Measurements from ENCODE around the gene HSD11B2.

The HSD11B2 gene

GRCh38 chr16:67448580-67448979 is 17.7 kb downstream of the HSD11B2 start:
- Mint-ChIP-seq H3K4me3 (no peak overlapping the region), H3K27me3 (no peaks in the 10 kb centered on the region), H3K4me1 (ENCODE audit: low read depth in 2 of 2) (peaks cover 14 to 31% of the 10 kb centered on the region in 2 donors), H3K9me3 (no peaks in the 10 kb centered on the region), H3K36me3 (ENCODE audit: insufficient read depth) (peaks cover 30% of the 10 kb centered on the region), H3K27ac (peak overlapping the region in 1 of 2 donors; percentile 35)
- no peak for ATAC-seq (replicated peaks)
- DNase-seq = no peak

GRCh38 chr16:67449336-67449735 is 18.4 kb downstream of the HSD11B2 start:
- H3K4me1 Mint-ChIP-seq (ENCODE audit: low read depth in 2 of 2) = peaks cover 19 to 37% of the 10 kb centered on the region in 2 donors
- ATAC-seq (replicated peaks) = no peak
- peak overlapping the region in 1 of 2 donors; percentile 84 for H3K27ac Mint-ChIP-seq
- no peak for DNase-seq
- H3K36me3 Mint-ChIP-seq (ENCODE audit: insufficient read depth) = peaks cover 29% of the 10 kb centered on the region
- no peaks in the 10 kb centered on the region for H3K27me3 Mint-ChIP-seq
- no peak overlapping the region for H3K4me3 Mint-ChIP-seq
- no peaks in the 10 kb centered on the region for H3K9me3 Mint-ChIP-seq

GRCh38 chr16:67449739-67450138 is 18.8 kb downstream of the HSD11B2 start:
- H3K4me1 Mint-ChIP-seq (ENCODE audit: low read depth in 2 of 2) = peaks cover 19 to 39% of the 10 kb centered on the region in 2 donors
- peaks cover 29% of the 10 kb centered on the region for H3K36me3 Mint-ChIP-seq (ENCODE audit: insufficient read depth)
- H3K9me3 Mint-ChIP-seq = no peaks in the 10 kb centered on the region
- no peaks in the 10 kb centered on the region for H3K27me3 Mint-ChIP-seq
- ATAC-seq (replicated peaks) = no peak
- DNase-seq = no peak
- H3K4me3 Mint-ChIP-seq = no peak overlapping the region
- H3K27ac Mint-ChIP-seq = peak overlapping the region; percentile 67 to 84

GRCh38 chr16:67451061-67451703 is 20.3 kb downstream of the HSD11B2 start:
- Mint-ChIP-seq H3K4me3 (no peak overlapping the region), H3K4me1 (ENCODE audit: low read depth in 2 of 2) (peaks cover 26 to 43% of the 10 kb centered on the region in 2 donors), H3K36me3 (ENCODE audit: insufficient read depth) (peaks cover 34% of the 10 kb centered on the region), H3K9me3 (no peaks in the 10 kb centered on the region), H3K27ac (peak overlapping the region in 1 of 2 donors; percentile 84), H3K27me3 (no peaks in the 10 kb centered on the region)
- ATAC-seq (replicated peaks) = no peak
- no peak for DNase-seq

GRCh38 chr16:67451704-67452435 is 20.9 kb downstream of the HSD11B2 start:
- no peak overlapping the region for H3K4me3 Mint-ChIP-seq
- no peaks in the 10 kb centered on the region for H3K27me3 Mint-ChIP-seq
- peaks cover 32 to 45% of the 10 kb centered on the region in 2 donors for H3K4me1 Mint-ChIP-seq (ENCODE audit: low read depth in 2 of 2)
- ATAC-seq (replicated peaks) = no peak
- no peak for DNase-seq
- no peaks in the 10 kb centered on the region for H3K9me3 Mint-ChIP-seq
- peaks cover 31% of the 10 kb centered on the region for H3K36me3 Mint-ChIP-seq (ENCODE audit: insufficient read depth)
- H3K27ac Mint-ChIP-seq = no peak overlapping the region

GRCh38 chr16:67454104-67454503 is 23.2 kb downstream of the HSD11B2 start:
- Mint-ChIP-seq H3K4me3 (no peak overlapping the region), H3K27ac (peak overlapping the region in 1 of 2 donors; percentile 6), H3K27me3 (no peaks in the 10 kb centered on the region), H3K9me3 (no peaks in the 10 kb centered on the region), H3K4me1 (ENCODE audit: low read depth in 2 of 2) (peaks cover 37 to 50% of the 10 kb centered on the region in 2 donors), H3K36me3 (ENCODE audit: insufficient read depth) (peaks cover 34% of the 10 kb centered on the region)
- ATAC-seq (replicated peaks) (no peak), DNase-seq (no peak)

GRCh38 chr16:67454852-67455251 is 23.9 kb downstream of the HSD11B2 start:
- H3K4me1 Mint-ChIP-seq (ENCODE audit: low read depth in 2 of 2) = peaks cover 37 to 43% of the 10 kb centered on the region in 2 donors
- ATAC-seq (replicated peaks) (no peak), DNase-seq (no peak)
- H3K27ac Mint-ChIP-seq = peak overlapping the region; percentile 59 to 77
- no peaks in the 10 kb centered on the region for H3K9me3 Mint-ChIP-seq
- H3K4me3 Mint-ChIP-seq = no peak overlapping the region
- H3K27me3 Mint-ChIP-seq = no peaks in the 10 kb centered on the region
- peaks cover 36% of the 10 kb centered on the region for H3K36me3 Mint-ChIP-seq (ENCODE audit: insufficient read depth)

- Mint-ChIP-seq H3K27ac (peak overlapping the region; percentile 50 to 92), H3K4me1 (ENCODE audit: low read depth in 2 of 2) (peaks cover 30 to 45% of the 10 kb centered on the region in 2 donors), H3K36me3 (ENCODE audit: insufficient read depth) (peaks cover 40% of the 10 kb centered on the region), H3K4me3 (no peak overlapping the region), H3K27me3 (no peaks in the 10 kb centered on the region), H3K9me3 (no peaks in the 10 kb centered on the region)
- ATAC-seq (replicated peaks) (no peak), DNase-seq (no peak)
Observed at GRCh38 chr16:67456391-67457081, 25.6 kb downstream of the HSD11B2 start.

- no peak for ATAC-seq (replicated peaks)
- H3K36me3 Mint-ChIP-seq (ENCODE audit: insufficient read depth) = peaks cover 40% of the 10 kb centered on the region
- H3K27ac Mint-ChIP-seq = peak overlapping the region; percentile 50 to 92
- no peak for DNase-seq
- no peak overlapping the region for H3K4me3 Mint-ChIP-seq
- no peaks in the 10 kb centered on the region for H3K9me3 Mint-ChIP-seq
- H3K27me3 Mint-ChIP-seq = no peaks in the 10 kb centered on the region
- peaks cover 31 to 49% of the 10 kb centered on the region in 2 donors for H3K4me1 Mint-ChIP-seq (ENCODE audit: low read depth in 2 of 2)
Observed at GRCh38 chr16:67457611-67458010, 26.7 kb downstream of the HSD11B2 start.

GRCh38 chr16:67458121-67458641 is 27.3 kb downstream of the HSD11B2 start:
- no peaks in the 10 kb centered on the region for H3K27me3 Mint-ChIP-seq
- H3K4me3 Mint-ChIP-seq = no peak overlapping the region
- no peaks in the 10 kb centered on the region for H3K9me3 Mint-ChIP-seq
- DNase-seq (no peak), ATAC-seq (replicated peaks) (no peak)
- H3K4me1 Mint-ChIP-seq (ENCODE audit: low read depth in 2 of 2) = peaks cover 32 to 48% of the 10 kb centered on the region in 2 donors
- peaks cover 39% of the 10 kb centered on the region for H3K36me3 Mint-ChIP-seq (ENCODE audit: insufficient read depth)
- peak overlapping the region; percentile 39 to 92 for H3K27ac Mint-ChIP-seq

GRCh38 chr16:67459066-67459860 is 28.3 kb downstream of the HSD11B2 start:
- DNase-seq (no peak), ATAC-seq (replicated peaks) (no peak)
- Mint-ChIP-seq H3K27ac (peak overlapping the region; percentile 39 to 92), H3K4me1 (ENCODE audit: low read depth in 2 of 2) (peaks cover 30 to 45% of the 10 kb centered on the region in 2 donors), H3K4me3 (no peak overlapping the region), H3K9me3 (no peaks in the 10 kb centered on the region), H3K36me3 (ENCODE audit: insufficient read depth) (peaks cover 36% of the 10 kb centered on the region), H3K27me3 (no peaks in the 10 kb centered on the region)

GRCh38 chr16:67459861-67460150 is 28.9 kb downstream of the HSD11B2 start:
- ATAC-seq (replicated peaks) (no peak), DNase-seq (no peak)
- H3K9me3 Mint-ChIP-seq = no peaks in the 10 kb centered on the region
- H3K27ac Mint-ChIP-seq = no peak overlapping the region
- H3K4me3 Mint-ChIP-seq = no peak overlapping the region
- no peaks in the 10 kb centered on the region for H3K27me3 Mint-ChIP-seq
- peaks cover 29 to 42% of the 10 kb centered on the region in 2 donors for H3K4me1 Mint-ChIP-seq (ENCODE audit: low read depth in 2 of 2)
- peaks cover 33% of the 10 kb centered on the region for H3K36me3 Mint-ChIP-seq (ENCODE audit: insufficient read depth)

GRCh38 chr16:67460168-67460567 is 29.2 kb downstream of the HSD11B2 start:
- H3K4me1 Mint-ChIP-seq (ENCODE audit: low read depth in 2 of 2) = peaks cover 29 to 39% of the 10 kb centered on the region in 2 donors
- no peaks in the 10 kb centered on the region for H3K27me3 Mint-ChIP-seq
- H3K4me3 Mint-ChIP-seq = no peak overlapping the region
- no peaks in the 10 kb centered on the region for H3K9me3 Mint-ChIP-seq
- ATAC-seq (replicated peaks) (no peak), DNase-seq (no peak)
- H3K36me3 Mint-ChIP-seq (ENCODE audit: insufficient read depth) = peaks cover 33% of the 10 kb centered on the region
- peak overlapping the region; percentile 41 to 58 for H3K27ac Mint-ChIP-seq

Measured in effector memory CD8-positive, alpha-beta T cell (primary cell).